EH (cell line): Measurements from ENCODE around the gene FCGBP.

Experiments used
- DNase-seq: peaks from one replicate; pipeline ENCODE4 v3.0.0-alpha.2; 2015; ENCODE audit warnings: low read depth

The FCGBP gene

GRCh38 chr19:39946532-39946931 is 12.1 kb upstream of the FCGBP start:
- DNase-seq = peak; percentile 2

DNA sequence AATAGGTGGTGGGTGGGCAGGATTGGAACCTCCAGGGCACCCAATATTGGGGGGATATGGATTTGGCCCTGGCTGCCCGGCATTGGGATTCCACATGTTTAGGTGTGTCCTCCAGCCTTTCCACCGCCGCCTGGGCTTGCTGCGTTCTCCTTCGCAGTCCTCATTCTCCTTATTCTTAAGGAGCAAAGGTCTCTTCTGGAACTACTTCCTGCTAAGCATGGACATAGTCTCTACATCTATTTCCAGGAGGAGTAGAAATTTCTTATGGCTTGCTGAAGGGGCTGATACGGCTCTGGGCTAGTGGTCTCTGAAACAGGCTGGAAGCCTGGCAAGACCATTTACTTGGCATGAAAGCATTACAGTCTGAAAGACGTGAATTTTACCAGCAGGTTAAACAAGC is 9.2 kb upstream of the FCGBP start:
- no peak for DNase-seq

DNA sequence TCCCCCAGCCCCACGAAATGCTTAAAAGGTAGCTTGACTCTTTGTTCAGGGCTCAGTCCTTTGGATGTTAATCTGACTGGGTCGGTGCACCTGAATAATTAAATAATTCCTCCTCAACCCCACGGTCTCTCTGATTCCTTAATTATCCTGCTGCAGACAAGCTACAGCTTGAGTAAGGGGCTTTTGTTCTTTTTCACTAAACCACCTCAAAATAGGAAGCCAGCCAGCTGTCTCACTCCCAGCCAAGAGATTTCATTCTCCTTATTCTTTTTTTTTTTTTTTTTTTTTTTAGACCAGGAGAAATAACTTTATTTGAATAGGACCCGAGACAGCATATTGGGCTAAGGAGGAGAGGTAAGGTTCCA is 7.9 kb upstream of the FCGBP start:
- no peak for DNase-seq

- peak; percentile 32 for DNase-seq
Observed at GRCh38 chr19:39941615-39942365, 7.4 kb upstream of the FCGBP start.

- no peak for DNase-seq
Observed at GRCh38 chr19:39941151-39941550, 6.7 kb upstream of the FCGBP start.

DNA sequence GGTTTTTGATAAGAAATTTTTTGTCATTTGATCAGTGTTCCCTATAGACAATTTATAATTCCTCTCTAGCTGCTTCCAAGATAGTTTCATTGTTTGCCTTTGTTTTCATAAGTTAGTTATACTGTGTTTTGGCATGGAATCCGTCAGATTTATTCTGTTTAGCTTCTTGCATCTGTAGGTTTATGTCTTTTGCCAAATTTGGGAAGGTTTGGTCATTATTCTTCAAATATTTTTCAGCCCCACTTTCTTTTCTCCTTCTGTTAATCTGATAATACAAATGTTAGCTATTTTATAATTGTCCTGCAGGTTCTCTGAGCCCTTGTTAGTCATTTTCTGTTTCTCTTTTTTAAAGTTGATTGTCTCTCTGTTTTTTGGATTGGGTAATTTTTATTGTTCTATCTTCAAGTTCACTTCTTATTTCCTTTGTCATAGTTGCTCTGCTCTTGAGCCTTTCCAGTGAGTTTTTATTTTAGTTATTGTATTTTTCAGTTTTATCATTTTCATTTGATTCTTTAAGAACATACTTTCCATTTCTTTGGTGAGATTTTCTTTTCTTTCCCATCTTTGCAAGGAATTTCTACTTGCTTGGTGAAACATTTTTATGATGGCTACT is 5.9 kb upstream of the FCGBP start:
- DNase-seq = no peak

GRCh38 chr19:39939556-39939955 is 5.1 kb upstream of the FCGBP start:
- DNase-seq = no peak

DNA sequence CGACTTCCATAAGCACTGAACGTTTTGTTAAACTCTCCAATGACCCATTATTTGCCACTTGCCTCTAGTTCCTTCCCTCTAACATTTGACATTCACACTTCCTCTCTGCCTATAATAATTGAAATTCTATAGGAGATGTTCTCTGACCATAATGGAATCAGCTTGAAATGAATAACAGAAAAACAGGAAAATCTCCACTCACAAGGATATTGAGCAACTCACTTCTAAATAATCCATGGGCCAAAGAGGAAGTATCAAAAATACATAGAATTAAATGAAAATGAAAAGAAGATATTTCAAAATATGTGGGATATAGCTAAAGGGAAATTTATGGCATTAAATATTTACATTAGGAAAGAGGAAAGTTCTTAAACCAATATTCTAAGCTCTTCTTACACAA is 3.4 kb upstream of the FCGBP start:
- no peak for DNase-seq

- DNase-seq = no peak
Observed at GRCh38 chr19:39937094-39937720, 2.8 kb upstream of the FCGBP start.

GRCh38 chr19:39936622-39937021 is 2.2 kb upstream of the FCGBP start:
- DNase-seq = no peak

DNA sequence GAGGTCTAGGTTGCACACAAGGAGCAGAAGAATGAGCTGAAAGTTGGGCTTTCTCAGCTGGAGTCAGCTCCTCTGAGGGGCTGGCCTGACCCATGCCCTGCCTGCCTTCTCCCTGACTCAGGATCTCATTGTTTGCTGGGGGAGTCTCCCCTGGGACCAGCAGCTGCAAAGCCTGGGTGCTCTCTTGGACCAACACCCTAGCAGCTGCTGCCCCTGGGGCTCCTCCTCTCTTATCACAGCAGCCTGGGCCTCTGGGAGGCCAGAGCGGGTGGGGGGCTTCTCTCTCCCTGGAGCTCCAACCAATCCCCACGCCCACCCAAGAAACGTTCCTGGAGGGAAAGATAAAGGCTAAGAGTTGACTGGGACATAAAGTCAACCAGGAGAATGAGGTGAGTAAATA is 1.6 kb upstream of the FCGBP start:
- no peak for DNase-seq

GRCh38 chr19:39935364-39935661 is 879 bp upstream of the FCGBP start:
- DNase-seq = no peak

- DNase-seq = no peak
Observed at GRCh38 chr19:39929750-39930149, 4.7 kb downstream of the FCGBP start.

DNA sequence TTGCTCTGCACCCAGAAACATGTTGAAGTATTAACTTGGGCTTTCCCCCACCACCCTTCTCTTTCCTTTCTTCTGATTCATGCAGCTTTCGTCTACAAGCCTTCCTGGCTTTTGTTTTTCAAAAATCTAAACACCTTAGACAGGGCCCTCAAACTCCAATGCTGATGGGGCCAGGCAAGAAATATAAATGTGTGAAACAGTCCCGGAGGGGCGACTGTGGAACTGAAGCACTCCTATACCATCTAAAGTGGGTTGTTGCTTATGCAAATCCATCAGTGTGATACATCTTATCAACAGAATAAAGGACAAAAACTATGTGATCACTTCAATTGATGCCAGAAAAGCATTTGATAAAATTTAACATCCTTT is 6.1 kb downstream of the FCGBP start:
- DNase-seq = no peak

DNA sequence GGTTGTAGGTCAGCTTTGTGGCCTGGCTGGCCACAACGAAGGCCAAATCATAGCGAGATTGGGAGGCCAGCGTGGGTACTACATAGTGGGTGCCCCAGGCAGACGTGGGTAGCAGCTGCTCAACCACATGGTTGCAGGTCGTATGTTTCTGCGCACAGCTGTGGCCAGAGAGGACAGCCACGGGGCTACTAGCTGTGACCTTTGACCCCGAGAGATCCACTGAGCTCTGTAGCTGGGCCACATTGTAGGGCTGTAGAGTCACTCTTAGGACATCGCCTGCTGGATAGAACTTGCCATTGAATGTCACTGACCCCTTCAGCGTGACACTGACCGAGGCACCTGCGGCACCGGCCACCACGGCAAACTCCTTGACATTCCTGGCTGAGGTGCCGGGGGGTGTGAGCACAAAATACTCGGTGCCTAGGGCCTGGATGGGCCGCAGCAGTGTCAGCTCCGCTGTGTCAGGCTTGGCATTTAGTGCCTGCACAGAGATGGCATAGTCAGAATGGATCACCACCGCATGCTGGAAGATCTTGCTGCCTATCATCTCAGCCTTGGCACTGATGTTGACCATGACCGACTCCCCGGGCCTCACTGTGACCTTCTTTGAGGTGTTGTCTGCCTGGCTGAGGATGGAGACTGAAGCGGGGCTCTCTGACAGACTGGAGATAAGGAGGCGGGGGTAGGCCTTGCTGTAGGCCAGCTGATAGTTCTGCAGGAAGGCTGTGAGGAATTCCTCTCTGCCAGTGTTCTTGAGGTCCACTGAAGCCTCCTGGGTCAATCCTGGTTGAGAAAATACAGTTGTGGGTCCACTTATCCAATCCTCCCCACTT is 6.7 kb downstream of the FCGBP start:
- no peak for DNase-seq

- DNase-seq = no peak
Observed at GRCh38 chr19:39927076-39927475, 7.4 kb downstream of the FCGBP start.

DNA sequence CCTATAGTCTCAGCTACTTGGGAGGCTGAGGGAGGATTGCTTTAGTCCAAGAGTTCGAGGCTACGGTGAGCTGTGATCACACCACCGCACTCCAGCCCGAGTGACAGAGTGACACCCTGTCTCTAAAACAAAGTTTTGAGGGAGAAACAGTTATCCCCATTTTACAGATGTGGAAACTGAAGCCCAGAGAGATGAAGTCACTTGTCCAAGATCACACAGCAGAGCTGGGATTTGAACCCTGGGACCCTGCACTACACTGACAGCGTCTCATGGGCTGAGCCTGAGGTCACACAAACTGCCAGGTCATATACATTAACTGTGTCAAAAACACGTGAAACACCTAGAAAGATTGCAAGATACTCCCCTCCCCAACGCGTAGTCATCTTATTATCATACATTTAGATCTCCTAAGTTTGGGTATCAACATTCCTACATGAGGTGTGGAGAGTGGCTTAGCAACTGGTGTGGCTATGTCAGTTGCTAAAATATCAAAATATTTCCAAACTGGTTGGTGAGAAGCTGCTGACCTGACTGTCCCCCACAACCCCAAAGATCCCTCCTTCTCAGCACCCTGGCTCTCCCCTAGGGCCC is 8.2 kb downstream of the FCGBP start:
- no peak for DNase-seq

DNA sequence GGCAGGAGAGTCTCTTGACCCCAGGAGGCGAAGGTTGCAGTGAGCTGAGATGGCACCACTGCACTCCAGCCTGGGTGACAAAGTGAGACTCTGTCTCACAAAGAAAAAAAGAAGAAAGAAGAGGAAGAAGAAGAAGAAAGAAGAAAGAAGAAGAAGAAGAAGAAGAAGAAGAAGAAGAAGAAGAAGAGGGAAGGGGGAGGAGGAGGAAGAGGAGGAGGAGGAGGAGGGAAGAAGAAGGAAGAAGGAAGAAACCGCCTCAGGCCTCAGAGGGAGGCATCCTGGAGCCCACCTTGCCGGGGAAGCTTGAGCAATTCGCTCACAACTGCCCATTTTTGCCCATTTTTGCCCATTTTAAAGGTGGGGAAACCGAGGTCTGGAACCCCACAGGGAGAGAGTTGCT is 9.5 kb downstream of the FCGBP start:
- DNase-seq = no peak

DNA sequence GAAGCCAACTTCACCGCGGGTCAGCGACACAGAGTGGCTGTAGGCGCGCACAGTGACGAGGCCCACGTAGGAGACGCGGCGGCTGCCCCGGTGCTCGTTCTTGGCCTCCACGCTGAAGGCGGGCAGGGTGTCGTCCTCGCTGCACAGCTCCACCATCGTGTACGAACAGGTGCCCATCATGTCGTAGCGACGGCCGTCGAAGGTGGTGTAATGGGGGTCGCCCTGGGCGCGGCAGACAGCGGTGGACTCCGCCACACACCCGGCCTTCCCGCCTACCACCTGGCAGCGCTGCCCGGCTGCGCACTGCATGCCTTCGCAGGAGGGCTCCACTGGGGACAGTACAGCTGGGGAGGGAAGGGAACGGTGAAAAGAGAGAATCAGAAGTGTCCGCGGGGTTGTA is 10.0 kb downstream of the FCGBP start:
- no peak for DNase-seq

- DNase-seq = no peak
Observed at GRCh38 chr19:39923862-39924261, 10.6 kb downstream of the FCGBP start.

DNA sequence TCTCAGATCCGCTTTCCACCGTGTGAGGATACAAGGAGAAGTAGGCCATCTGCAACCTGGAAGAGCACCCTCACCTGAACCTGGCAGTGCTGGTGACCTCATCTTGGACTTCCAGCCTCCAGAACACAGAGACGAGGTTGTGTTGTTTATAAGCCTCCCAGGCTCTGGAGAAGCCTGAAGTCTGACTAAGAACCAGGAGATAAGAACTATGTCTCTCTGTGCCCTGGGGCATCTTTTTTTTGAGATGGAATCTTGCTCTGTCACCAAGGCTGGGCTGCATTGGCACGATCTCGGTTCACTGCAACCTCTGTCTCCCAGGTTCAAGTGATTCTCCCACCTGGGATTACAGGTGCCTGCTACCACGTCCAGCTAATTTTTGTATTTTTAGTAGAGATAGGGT is 14.5 kb downstream of the FCGBP start:
- no peak for DNase-seq

DNA sequence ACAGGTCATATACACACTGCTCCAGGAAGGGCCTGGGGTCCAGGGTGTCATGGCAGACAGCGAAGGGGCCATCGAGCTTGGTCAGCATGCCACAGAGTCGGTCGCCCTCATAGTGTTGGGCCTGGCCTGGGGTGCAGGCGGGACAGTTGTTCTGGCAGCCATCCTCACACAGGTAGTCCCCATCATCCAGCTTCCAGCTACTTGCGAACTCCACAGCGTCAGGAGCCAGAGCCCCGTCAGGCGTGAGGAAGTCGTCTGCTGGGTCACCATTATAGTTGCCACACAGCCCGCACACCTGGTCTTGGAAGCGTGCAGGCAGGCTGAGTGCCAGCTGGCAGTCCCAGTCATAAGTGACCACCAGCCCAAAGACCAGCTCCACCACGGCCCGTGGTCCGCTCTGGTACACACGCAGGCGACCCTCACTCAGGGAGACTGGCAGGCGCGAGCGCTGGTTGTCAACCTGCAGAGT is 16.2 kb downstream of the FCGBP start:
- DNase-seq = no peak
